Epithelial cell of esophagus (primary cell): ENCODE data around the gene SLC8A2.

Source experiments
- DNase-seq: peaks from one replicate; pipeline ENCODE4 v3.0.0; 2010; ENCODE audit warnings: low read depth
- H3K4me3 ChIP-seq: 2 replicates; pipeline ENCODE4 v1.5.1; 2011; ENCODE audit warnings: mild to moderate bottlenecking, low read length, control low read depth
- CTCF ChIP-seq: IDR thresholded peaks from 2 replicates; pipeline ENCODE4 v1.5.1; 2011; ENCODE audit warnings: low read depth, mild to moderate bottlenecking, low read length, control low read depth, inconsistent platforms; ENCODE audit not compliant: insufficient read depth; ENCODE audit errors: missing control alignments

SLC8A2 gene

GRCh38 chr19:47429140-47429793, 42.4 kb downstream of the SLC8A2 start:
- no peak for TF ChIP-seq CTCF
- DNase-seq = no peak
- no peak overlapping the region for H3K4me3 ChIP-seq

DNA sequence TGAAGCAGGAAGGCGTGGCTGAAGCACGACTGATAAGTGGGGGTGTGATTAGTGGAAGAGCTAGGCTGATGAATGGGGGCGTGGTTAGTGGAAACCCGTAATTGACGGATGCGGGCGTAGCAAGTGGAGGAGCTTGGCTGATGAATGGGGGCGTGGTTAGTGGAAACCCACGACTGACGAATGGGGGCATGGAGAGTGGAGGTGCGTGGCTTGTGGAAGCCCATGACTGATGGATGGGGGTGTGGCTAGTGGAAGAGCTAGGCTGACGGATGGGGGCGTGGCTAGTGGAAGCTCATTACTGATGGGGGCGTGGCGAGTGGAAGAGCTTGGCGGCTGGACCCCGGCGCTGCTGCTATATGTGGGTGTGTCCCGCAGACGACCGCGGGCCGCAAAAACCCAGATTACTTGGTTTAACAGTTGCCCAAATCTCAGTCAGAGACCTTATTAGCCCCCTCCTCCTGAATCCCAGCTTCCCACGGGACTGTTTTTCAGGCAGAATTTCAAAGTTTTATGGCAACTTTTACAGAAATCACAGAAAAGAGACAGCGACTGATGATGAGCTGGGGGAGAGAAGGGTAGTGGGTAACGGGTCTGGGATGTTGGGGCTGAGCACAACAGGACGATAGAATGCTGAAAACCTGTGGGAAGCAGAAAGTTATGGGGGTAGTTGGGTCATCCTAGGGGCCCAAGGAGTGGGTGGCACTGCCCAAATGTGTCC, 43.4 kb downstream of the SLC8A2 start:
- TF ChIP-seq CTCF = no peak
- no peak overlapping the region for H3K4me3 ChIP-seq

DNA sequence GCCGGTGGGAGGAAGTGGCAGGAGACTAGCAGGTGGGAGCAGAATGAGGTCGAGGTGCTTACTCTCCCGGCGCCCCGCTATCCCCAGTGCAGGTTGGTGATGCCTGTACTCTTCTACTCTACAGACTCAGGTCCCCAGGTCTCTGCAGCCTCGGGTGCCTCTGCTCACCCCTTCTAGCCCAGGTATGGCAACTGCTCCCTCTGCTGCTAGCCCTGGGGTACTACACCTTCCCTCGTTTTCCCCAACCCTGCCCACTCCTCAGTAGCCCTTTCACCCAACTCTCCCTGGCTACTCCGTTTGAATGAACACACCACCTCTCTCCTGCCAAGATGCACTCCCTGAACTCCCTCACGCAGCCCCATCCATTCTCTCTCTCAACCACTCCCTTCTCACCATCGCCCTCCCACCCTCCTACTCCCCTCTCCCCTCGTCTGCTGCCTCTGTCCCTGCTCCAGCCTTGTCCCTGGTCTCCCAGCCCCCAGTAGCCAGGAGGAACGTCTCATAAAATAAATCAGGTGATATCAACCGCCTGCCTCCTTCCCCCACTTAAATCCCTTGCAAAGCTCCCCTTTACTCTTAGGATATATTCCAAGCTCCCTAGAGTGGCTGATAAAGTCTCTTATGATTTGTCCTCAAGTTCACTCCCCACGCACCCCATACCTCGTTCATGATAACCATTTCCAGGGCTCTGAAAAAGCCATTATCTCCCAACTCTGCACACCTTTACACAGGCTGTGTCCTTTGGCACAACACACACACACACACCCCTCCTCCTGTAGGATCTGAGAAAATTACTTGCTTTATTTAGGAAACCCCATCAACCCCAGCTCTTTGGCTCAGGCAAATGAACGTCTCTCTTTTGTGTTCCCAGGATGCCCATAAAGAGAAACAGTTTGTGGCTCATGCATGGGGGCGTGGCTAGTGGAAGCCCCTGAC, 44.2 kb downstream of the SLC8A2 start:
- TF ChIP-seq CTCF = peak; percentile 94
- H3K4me3 ChIP-seq = no peak overlapping the region
- peak; percentile 66 for DNase-seq

More for the DNA sequence above, 43.4 kb downstream of the SLC8A2 start:
- DNase-seq = peak; percentile 100

- DNase-seq = no peak
- no peak overlapping the region for H3K4me3 ChIP-seq
- TF ChIP-seq CTCF = no peak
Observed at GRCh38 chr19:47423203-47423882, 48.4 kb downstream of the SLC8A2 start.

DNA sequence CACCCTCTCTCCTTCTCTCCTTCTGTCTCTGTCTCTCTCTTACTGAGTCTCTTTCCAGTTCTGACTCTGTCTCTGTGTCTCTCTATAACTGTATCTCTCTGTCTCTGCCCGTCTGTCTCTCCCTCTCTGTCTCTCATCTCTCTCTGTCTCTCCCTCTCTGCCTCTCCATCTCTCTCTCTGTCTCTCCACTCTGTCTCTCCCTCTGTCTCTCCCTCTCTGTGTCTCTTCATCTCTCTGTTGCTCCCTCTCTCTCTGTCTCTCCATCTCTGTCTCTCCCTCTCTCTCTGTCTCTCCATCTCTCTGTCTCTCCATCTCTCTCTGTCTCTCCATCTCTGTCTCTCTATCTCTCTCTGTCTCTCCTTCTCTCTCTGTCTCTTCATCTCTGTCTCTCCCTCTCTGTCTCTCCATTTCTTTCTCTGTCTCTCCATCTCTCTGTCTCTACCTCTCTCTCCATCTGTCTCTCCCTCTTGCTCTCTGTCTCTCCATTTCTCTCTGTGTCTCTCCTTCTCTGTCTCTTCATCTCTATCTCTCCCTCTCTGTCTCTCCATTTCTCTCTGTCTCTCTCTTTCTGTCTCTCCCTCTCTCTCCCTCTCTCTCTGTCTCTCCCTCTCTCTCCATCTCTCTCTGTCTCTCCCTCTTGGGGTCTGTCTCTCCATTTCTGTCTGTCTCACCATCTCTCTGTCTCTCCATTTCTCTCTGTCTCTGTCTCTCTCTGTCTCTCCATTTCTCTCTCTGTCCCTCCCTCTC, 49.1 kb downstream of the SLC8A2 start:
- no peak for DNase-seq
- no peak overlapping the region for H3K4me3 ChIP-seq
- TF ChIP-seq CTCF = no peak
